Omental fat pad (tissue), 4 donors: ENCODE results near the gene THAP4. TPM values are rescaled to one million over a fixed set of nuclear protein-coding genes. Genes with fewer than 3 reads are reported as not detected.

Experiments used
- ATAC-seq: fragments of 150-250 bp; one replicate; pipeline ENCODE4 v1.9.1; 2016; ENCODE audit warnings: mild to moderate bottlenecking, moderate library complexity; ENCODE audit not compliant: low FRiP score
- DNase-seq: peaks from one replicate; pipeline ENCODE4 v3.0.0-alpha.2; 2019; ENCODE audit warnings: low spot score
- total RNA-seq, 4 donors: library from RNA; depleted of rRNA; stranded (reverse); fragments of >200 nt; gene quantifications; one replicate each; pipeline ENCODE4 v1.1.0, GENCODE V29; 2016
- TF ChIP-seq, protein P1 (sequence below), 3 donors: fragments of 450-650 bp; IDR thresholded peaks; one replicate each; pipeline ENCODE4 v1.5.1; 2016 to 2017; ENCODE audit warnings: antibody characterized with exemption in 3 of 3, mild to moderate bottlenecking in 3 of 3, moderate library complexity in 2 of 3

Gene THAP4
- total RNA-seq, 4 donors from 2014 or later: 29.5 to 55.1 (median 44.8) TPM

DNA sequence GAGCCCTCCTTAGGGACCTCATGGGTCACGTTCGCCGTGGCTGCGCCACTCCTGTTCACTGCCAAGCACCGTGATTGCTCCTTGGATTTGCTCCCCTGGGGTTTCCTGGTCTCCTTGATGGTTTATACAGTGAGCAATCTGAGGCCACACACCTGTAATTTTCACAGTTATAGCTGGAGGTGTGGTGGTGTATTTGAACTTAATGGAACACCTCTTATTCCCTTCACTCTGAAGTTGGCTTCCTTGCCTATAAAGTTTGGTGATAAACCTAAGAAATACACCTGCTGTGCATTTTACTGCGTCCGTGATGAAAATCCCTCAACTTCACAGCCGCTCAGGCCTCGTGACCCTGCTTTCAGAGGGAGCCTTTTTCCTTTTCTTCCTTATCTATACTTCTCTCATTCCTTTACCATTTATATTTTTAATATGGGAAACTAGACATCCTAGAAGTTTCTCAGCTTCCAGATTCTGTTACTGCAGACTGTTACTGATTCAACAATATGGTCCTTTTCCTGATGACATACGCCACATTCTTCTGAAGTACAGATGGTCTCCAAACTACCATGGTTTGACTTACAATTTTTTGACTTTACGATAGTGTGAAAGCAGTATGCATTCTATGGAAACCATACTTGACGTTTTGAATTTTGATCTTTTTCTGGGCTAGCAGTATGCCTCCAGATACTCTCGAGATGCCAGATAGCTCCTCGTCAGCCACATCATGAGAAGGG, 9.1 kb upstream of the THAP4 start:
- ATAC-seq (no peak), DNase-seq (no peak)
- TF ChIP-seq, protein P1, sequence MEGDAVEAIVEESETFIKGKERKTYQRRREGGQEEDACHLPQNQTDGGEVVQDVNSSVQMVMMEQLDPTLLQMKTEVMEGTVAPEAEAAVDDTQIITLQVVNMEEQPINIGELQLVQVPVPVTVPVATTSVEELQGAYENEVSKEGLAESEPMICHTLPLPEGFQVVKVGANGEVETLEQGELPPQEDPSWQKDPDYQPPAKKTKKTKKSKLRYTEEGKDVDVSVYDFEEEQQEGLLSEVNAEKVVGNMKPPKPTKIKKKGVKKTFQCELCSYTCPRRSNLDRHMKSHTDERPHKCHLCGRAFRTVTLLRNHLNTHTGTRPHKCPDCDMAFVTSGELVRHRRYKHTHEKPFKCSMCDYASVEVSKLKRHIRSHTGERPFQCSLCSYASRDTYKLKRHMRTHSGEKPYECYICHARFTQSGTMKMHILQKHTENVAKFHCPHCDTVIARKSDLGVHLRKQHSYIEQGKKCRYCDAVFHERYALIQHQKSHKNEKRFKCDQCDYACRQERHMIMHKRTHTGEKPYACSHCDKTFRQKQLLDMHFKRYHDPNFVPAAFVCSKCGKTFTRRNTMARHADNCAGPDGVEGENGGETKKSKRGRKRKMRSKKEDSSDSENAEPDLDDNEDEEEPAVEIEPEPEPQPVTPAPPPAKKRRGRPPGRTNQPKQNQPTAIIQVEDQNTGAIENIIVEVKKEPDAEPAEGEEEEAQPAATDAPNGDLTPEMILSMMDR (IDR thresholded peaks at IDR 0.05): no peak

GRCh38 chr2:241645056-241645914, 8.3 kb upstream of the THAP4 start:
- ATAC-seq: no peak
- no peak for DNase-seq
- TF ChIP-seq, protein P1 (IDR thresholded peaks at IDR 0.05): no peak

DNA sequence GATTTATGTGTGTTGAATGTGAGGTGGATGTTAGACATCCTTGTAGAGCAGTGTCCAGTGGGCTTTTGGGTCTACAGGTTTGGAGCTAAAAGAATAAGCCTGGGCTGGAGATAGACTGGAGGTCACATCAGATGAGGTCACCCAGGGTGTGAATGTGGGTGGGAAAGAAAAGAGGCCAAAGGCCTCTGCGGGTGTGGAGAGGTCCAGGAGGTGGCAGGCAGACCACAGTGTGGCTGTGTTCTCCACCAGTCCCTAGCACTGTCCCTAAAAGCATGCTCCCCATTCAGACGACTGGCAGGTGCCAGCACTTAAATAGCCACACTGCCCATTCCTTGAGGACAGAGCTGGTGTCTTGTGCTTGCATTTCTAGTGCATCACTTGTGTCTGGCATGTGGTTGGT, 4.7 kb upstream of the THAP4 start:
- DNase-seq: no peak
- TF ChIP-seq, protein P1 (IDR thresholded peaks at IDR 0.05): no peak
- ATAC-seq: no peak

DNA sequence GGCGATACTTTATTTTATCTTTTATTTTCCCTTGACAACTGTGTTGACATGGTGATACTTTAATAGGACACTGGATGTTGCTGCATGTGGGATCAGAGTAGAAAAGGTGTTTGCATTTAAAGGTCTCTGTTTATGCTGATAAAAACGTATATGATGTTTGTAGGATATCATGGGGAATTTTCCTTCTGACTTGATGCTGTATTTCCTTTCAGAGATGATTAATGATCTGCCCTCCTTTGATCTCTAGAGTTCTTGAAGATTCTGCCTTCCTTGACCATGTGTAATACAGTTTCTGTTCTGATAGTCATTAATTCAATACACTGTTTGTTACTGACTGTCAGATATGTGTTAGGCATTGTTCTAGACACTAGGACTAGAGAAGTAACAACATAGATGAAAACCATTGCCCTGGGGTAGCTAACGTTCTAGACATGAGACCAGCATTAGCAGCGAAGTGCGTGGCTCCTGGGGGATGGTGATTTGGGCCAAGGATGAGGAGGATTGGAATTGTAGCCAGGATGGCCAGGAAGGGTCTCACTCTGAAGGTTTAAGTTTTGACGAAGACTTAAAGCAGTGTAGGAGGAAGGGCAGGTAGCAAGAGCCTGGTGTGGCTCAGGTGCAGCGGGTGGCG, 3.3 kb upstream of the THAP4 start:
- DNase-seq: no peak
- TF ChIP-seq, protein P1 (IDR thresholded peaks at IDR 0.05): no peak

DNA sequence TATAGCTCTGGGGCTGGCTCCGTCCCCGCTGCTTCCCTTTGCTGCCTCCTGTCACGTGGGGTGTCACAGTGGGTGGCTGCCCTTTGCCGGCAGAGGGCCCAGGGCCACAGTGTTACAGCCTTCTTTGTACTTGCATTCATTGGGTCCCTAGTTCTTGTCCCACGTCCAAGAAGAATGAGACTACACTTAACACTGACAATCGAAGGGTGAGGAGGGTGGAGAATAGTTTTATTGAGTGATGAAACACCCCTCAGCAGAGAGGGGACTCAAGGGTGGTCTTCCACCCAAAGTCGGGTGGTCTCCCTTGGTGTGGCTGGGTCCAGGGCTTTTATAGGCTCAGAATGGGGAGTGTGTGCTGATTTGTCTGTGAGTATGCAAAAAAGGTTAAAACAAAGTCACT, 2.4 kb upstream of the THAP4 start:
- TF ChIP-seq, protein P1 (IDR thresholded peaks at IDR 0.05): no peak
- no peak for ATAC-seq
- DNase-seq: no peak

More for the DNA sequence above, 3.3 kb upstream of the THAP4 start:
- ATAC-seq: no peak

- TF ChIP-seq, protein P1 (IDR thresholded peaks at IDR 0.05): no peak
- DNase-seq (no peak), ATAC-seq (no peak)
Measured at GRCh38 chr2:241638940-241639339, 2.0 kb upstream of the THAP4 start.
